Islet precursor cell (in vitro differentiated cells): ENCODE measurements around the gene SH3BP5.
A peak's percentile ranks its signal among the peaks of the same experiment; 100 is the strongest.

Source experiments
- DNase-seq: peaks from one replicate; pipeline ENCODE4 v3.0.0-alpha.2; 2018

The SH3BP5 gene

GRCh38 chr3:15272426-15273196, 59.8 kb downstream of the SH3BP5 start:
- DNase-seq = peak; percentile 78

DNA sequence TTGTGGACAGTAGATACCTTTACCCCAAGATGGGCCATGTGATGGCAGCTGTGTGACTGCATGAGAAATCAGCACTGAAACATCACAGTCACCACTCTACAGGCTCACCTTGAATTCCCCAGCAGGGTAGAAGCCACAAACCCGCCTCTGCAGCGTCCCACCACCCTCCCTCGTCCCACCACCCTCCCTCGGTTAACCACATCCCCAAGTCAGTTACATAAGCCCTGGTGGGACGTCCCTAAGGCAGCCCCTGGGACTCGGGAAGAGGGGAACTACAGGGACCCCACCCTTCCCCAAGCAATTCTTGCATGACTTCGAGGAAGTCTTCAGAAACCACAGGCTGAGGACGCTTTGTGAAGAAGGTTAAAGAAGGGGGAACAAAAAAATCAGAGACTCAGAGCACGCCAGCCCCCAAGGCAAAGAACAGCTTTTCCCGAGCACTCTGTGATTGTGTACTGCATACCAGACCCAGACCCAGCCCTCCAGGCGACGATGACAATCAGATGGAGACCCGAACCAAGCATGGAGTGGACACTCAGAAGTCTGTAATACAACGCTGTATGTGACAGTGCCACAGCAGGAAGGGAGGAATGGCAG, 60.5 kb downstream of the SH3BP5 start:
- DNase-seq = peak; percentile 82

DNA sequence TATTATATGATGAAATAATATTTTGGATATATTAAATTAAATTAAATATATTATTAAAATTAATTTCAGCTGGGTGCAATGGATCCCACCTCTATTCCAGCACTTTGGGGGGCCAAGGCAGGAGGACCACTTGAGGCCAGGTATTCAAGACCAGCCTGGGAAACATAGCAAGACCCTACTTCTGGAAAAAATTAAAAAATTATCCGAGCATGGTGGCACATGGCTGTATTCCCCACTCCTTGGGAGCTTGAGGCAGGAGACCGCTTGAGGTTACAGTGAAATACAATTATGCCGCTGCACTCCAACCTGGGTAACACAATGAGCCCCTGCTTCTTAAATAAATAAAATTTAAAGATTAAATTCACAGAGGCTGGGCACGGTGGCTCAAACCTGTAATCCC, 61.4 kb downstream of the SH3BP5 start:
- peak; percentile 12 for DNase-seq

- DNase-seq = peak; percentile 97
Measured at GRCh38 chr3:15269091-15269989, 63.0 kb downstream of the SH3BP5 start.

- peak; percentile 88 for DNase-seq
Measured at GRCh38 chr3:15268033-15268631, 64.3 kb downstream of the SH3BP5 start.

GRCh38 chr3:15267502-15267901, 64.9 kb downstream of the SH3BP5 start:
- peak; percentile 34 for DNase-seq

- peak; percentile 32 for DNase-seq
Measured at GRCh38 chr3:15266510-15267376, 65.6 kb downstream of the SH3BP5 start.

DNA sequence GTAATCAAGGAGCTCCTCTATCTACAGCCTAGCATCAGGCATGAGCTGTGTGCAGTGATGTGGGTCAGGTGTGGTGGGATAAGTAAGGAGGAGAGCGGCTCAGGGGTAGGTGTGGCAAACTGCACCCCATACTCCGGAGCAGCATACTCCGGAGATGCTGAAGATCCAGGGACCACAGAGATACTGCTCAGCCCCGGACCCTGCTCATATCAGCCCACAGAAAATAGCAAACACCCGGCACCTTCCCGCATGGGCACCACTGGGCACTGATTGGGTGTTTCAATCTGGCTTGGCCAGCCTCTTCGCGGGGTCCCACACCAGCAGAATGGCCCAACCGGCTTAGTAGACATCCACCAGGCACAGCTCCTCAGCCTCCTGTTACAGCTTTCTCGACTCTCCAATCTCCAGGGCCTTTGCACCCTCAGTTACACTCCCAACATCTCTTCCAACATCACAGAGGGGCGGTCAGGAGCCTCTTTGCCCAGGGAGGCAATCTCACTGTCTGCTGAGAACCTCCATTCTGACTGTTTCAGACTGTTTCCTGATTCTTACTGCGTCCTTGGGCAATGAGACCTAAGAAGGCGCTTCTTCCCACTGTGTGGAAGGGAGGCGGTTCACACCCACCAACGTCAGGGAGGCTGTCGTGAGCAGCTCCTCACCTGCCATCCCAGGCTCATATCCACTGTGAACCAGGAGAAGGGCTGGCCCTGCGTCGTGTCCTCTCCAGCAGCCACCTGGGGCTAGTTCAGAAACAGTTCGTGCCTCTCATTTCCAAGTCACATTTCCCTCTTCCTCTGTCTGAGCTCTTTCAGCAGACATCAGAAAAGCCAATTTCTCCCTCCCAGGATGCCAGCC, 66.5 kb downstream of the SH3BP5 start:
- DNase-seq = peak; percentile 33

DNA sequence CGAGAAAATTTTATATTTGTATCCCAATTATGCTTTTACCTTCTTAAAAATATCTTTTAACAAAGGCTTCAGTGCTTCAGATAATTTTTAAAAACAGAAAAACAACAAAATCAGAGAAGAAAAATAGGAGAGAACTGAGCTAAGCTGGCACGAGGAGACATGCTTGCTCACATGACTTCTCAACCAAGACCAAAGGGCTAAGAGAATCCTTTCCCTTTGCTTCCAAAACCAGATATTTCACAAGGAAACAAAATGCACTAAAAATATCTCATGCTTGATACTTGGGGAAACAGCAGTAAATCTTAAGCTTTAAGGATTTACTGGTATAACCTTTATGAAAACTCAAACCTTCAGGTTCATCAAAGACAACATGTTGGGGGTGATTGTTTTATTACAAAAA, 67.9 kb downstream of the SH3BP5 start:
- DNase-seq = no peak

DNA sequence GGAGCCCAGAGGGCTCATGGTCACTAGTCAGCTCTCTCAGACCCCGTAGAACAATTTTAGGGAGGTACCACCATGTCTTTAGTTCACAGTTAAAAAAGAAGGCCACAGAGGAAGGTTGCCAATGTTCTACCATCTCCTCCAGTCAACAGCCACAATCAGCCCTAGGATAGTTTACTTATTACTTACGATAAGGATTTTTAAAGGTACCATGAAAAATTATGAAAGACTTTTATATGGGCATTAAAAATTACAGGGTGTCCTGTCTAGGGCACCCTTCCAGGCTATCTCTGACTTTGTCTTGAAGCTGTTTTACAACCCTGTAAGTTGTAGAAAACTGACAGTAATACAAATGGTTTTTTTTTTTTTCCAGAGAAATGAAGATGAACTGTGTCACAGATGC, 68.5 kb downstream of the SH3BP5 start:
- no peak for DNase-seq

GRCh38 chr3:15263120-15263519, 69.3 kb downstream of the SH3BP5 start:
- peak; percentile 23 for DNase-seq

- peak; percentile 21 for DNase-seq
Measured at GRCh38 chr3:15262021-15262420, 70.4 kb downstream of the SH3BP5 start.

- DNase-seq = no peak
Measured at GRCh38 chr3:15261274-15261673, 71.1 kb downstream of the SH3BP5 start.

- DNase-seq = no peak
Measured at GRCh38 chr3:15260531-15260930, 71.9 kb downstream of the SH3BP5 start.

- no peak for DNase-seq
Measured at GRCh38 chr3:15258720-15259119, 73.7 kb downstream of the SH3BP5 start.

DNA sequence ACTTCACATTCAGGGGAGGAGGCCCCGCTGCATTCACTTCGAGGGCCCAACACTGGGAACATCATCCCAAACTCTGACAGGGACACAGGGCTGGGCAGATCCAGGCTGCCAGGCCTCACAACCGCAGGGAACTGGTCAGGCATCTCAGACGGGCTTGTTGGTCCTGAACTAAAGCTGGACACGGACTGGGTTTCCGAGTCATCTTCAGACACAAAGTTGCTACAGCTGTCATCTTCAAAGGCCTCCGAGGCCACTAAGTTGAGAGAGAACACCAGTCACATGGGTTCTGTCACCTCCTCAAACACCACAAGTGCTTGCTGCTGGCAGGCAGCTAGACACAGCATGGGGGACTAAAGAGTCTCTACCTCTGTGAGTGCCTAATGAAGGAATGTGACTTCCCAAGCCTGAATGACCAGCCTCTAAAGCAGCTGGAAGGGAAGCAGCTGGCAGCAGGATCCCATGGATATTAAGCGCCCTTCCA, 75.5 kb downstream of the SH3BP5 start:
- no peak for DNase-seq

GRCh38 chr3:15255215-15255614, 77.2 kb downstream of the SH3BP5 start:
- DNase-seq = no peak

DNA sequence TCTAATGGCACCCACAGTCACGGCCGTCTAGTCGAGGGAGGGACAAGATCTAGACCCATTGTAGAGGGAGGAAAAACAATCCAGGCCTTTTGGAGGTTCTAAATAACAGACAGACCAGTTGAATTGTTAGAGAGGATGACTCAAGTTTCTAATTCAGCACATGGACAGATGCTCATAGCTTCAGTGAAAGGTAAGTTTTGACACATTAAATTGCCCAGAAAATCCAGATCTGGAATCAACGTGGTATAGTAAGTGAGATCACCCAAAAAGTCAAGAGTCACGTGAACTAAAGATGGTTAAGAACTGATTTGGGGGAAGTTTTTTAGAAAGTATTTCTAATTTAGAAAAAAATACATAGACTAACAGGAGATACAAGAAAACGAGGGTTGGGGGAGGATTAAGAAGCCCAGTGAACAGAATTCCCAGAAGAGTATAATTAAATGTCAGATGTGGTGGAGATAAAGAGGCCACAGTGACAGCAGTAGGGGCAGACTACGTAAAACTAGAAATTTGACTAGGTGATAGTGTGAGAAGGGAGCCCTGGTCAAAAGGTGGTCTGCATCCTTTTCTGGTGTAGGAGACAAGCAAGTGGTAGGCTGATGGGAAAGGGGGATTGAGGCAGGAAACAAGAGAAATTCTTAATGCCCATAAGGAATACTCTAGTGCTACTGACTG, 79.2 kb downstream of the SH3BP5 start:
- no peak for DNase-seq

DNA sequence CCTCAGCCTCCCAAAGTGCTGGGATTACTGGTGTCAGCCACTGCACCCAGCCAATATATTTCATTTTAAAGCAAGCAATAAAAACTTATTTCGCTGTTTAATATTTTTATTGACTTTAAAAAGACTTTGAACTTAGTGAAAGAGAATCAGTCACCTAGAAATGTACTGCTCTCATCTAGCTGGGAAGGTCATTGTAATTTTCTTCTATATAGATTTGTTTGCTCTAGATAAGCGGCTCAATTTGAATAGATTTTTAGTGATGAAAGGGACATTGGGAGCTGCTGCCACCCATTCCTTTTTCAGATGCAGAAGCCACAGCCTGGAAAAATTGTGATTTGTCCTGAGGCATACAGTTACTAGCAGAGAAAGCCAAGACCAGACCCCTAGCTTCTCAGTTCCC, 86.2 kb downstream of the SH3BP5 start:
- no peak for DNase-seq

DNA sequence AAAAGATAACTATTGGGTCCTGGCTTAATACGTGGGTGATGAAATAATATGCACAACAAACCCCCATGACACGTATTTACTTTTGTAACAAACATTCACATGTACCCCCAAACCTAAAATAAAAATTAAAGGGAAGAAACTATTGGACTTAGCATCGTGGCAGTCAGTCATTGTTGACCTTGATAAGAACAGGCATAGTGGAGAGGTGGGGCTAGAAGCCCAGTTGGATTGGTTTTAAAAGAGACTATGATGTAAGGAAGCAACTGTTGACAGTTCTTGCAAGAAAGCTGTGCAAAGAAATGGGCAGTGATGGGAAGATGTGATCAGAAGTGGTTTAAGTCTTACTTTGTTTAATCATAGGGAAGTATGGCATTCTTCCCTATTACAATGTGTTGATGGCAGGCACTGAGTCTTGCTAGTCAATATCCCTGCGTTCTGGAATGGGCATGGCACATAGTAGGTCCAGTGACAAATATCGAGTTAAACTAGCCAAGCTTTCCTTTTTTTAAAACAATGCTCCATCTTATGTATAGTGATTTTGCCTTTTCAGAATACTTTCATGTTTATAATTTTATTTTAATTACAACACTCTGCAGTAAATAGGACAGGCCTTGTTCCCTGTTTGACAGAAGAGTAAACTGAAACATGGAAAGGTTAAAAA, 88.4 kb downstream of the SH3BP5 start:
- DNase-seq = no peak
